Measurements from ENCODE around the gene MEN1.

- TF ChIP-seq POLR2A (IDR thresholded peaks at IDR 0.05), result no peak
- no peak for TF ChIP-seq CTCF (IDR thresholded peaks at IDR 0.05)
Measured at GRCh38 chr11:64842366-64842759, 32.0 kb upstream of the MEN1 start.
